GM18870 (cell line): ENCODE data around the gene WLS.

Experiments used
- ATAC-seq: cut with Tn5 transposase; IDR thresholded peaks from one replicate; pipeline ENCODE4 v1.9.1; 2021; ENCODE audit warnings: moderate library complexity; ENCODE audit not compliant: unreplicated experiment

Gene WLS

GRCh38 chr1:68103884-68104554 lies 128.3 kb downstream of the WLS start:
- no peak for ATAC-seq

GRCh38 chr1:68103011-68103545 lies 129.2 kb downstream of the WLS start:
- no peak for ATAC-seq

GRCh38 chr1:68101829-68102228 lies 130.5 kb downstream of the WLS start:
- no peak for ATAC-seq

GRCh38 chr1:68100571-68100970 lies 131.8 kb downstream of the WLS start:
- no peak for ATAC-seq

GRCh38 chr1:68093737-68094136 lies 138.6 kb downstream of the WLS start:
- no peak for ATAC-seq

GRCh38 chr1:68087184-68087583 lies 145.1 kb downstream of the WLS start:
- no peak for ATAC-seq

- ATAC-seq, result no peak
Observed at GRCh38 chr1:68085752-68086151, 146.6 kb downstream of the WLS start.

GRCh38 chr1:68083686-68084085 lies 148.6 kb downstream of the WLS start:
- no peak for ATAC-seq

- no peak for ATAC-seq
Observed at GRCh38 chr1:68081775-68082283, 150.5 kb downstream of the WLS start.

- no peak for ATAC-seq
Observed at GRCh38 chr1:68078647-68079046, 153.7 kb downstream of the WLS start.
